ENCODE measurements around the gene SPSB2. TPM values are rescaled to one million over a fixed set of nuclear protein-coding genes. Genes with fewer than 3 reads are reported as not detected.

The SPSB2 gene
- total and polyA plus RNA-seq, 9 of the 15 experiments (the other 6 are each of a cell fraction or from before 2014, with no cell fraction given): 0.10 to 10.6 (median 1.9) TPM

DNA sequence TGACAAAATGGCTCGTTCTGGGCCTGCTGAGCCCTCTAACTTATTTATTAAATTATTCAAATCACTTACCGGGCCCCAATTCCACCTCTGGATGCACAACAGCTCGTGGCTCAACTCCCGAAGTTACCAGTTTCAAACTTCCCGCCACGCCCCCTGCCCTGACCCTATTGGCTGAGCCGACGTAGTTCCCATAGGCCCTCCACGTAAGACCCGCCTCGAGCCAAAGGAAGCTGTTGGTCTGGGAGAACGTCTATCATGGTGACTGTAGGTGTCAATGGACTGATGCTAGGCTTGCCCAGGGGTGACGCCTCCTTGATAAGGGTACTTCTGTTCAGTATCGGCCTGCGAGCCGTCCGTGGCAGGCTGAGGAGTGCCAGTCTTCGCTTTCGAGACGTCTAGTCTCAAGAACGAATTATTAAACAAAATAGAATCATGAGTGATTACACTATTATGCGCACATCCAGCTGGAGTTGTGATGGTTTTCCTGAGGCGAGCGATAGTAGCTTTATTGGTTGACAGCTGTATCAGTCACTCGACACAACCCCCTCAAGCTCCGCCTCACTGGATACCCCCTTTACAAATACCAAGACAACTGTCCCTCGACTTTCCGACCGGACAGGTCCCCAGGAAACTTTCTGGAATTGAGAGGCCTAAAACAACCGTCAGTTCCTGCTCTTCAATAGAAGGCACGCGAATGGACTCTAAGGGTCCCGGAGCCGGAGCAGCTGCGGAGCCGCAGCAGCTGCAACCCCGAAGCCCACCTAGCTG, 21.8 kb downstream of the SPSB2 start, which contains the start of gene CDCA3 (continued):
- TF ChIP-seq CUX1 (CRISPR knock-in tag; IDR thresholded peaks at IDR 0.05): no peak
- TF ChIP-seq RREB1 (CRISPR knock-in tag; IDR thresholded peaks at IDR 0.05): no peak
- TF ChIP-seq FOXK2 (conservative IDR thresholded peaks at IDR 0.05 in 1 of 2, IDR thresholded peaks at IDR 0.05 in 1 of 2; ENCODE audit: low read depth in 2 of 2): no peak
- no peak for TF ChIP-seq TAF9B (IDR thresholded peaks at IDR 0.05; ENCODE audit: partially characterized antibody)
- TF ChIP-seq IFI16 (CRISPR knock-in tag; IDR thresholded peaks at IDR 0.05): no peak
- TF ChIP-seq HDAC2 (IDR thresholded peaks at IDR 0.05): no peak
- no peak for TF ChIP-seq CEBPG (CRISPR knock-in tag; IDR thresholded peaks at IDR 0.05)
- TF ChIP-seq CEBPG (tag; conservative IDR thresholded peaks at IDR 0.05 in 1 of 2, IDR thresholded peaks at IDR 0.05 in 1 of 2): no peak
- TF ChIP-seq TCF3 (CRISPR knock-in tag; IDR thresholded peaks at IDR 0.05): no peak
- no peak for TF ChIP-seq MED1 (CRISPR knock-in tag; IDR thresholded peaks at IDR 0.05; ENCODE audit: borderline replicate concordance)
- TF ChIP-seq ZNF77 (CRISPR knock-in tag; IDR thresholded peaks at IDR 0.05): no peak
- TF ChIP-seq GATA2 (CRISPR knock-in tag; IDR thresholded peaks at IDR 0.05): no peak
- no peak for TF ChIP-seq ZNF444 (CRISPR knock-in tag; IDR thresholded peaks at IDR 0.05)
- no peak for TF ChIP-seq ZZZ3 (IDR thresholded peaks at IDR 0.05)
- TF ChIP-seq NCOA6 (IDR thresholded peaks at IDR 0.05): no peak
- TF ChIP-seq ZNF445 (CRISPR knock-in tag; IDR thresholded peaks at IDR 0.05; ENCODE audit: low read depth): no peak
- TF ChIP-seq ZNF239 (CRISPR knock-in tag; IDR thresholded peaks at IDR 0.05): no peak
- TF ChIP-seq SIRT6 (IDR thresholded peaks at IDR 0.05; ENCODE audit: low read depth, low read length): no peak
- TF ChIP-seq ZNF778 (CRISPR knock-in tag; IDR thresholded peaks at IDR 0.05): no peak

All from K562 (cell line).